HG02970 (cell line): ENCODE data around the gene SLC7A11.
"Not testable (repeated sequence)": the region's sequence is repeated elsewhere in the genome, so short reads cannot be mapped to it uniquely, and the experiment has no call there.

Experiments
- ATAC-seq: cut with Tn5 transposase; IDR thresholded peaks from one replicate; pipeline ENCODE4 v1.9.1; 2021; ENCODE audit warnings: mild to moderate bottlenecking, moderate library complexity, moderate number of reproducible peaks; ENCODE audit not compliant: unreplicated experiment, low FRiP score

The SLC7A11 gene

GRCh38 chr4:138247643-138248042 is 5.5 kb upstream of the SLC7A11 start:
- no peak for ATAC-seq

GRCh38 chr4:138243369-138243768 is 1.2 kb upstream of the SLC7A11 start:
- ATAC-seq = no peak

GRCh38 chr4:138242834-138243156 is 646 bp upstream of the SLC7A11 start:
- ATAC-seq = no peak

- ATAC-seq = no peak
Observed at GRCh38 chr4:138241281-138242075, 671 bp downstream of the SLC7A11 start.

- ATAC-seq = no peak
Observed at GRCh38 chr4:138239491-138239890, 2.7 kb downstream of the SLC7A11 start.

- no peak for ATAC-seq
Observed at GRCh38 chr4:138238521-138239292, 3.4 kb downstream of the SLC7A11 start.

GRCh38 chr4:138237132-138237531 is 5.0 kb downstream of the SLC7A11 start:
- ATAC-seq = not testable (repeated sequence)

GRCh38 chr4:138236037-138236436 is 6.1 kb downstream of the SLC7A11 start:
- ATAC-seq = no peak

GRCh38 chr4:138235419-138235952 is 6.7 kb downstream of the SLC7A11 start:
- ATAC-seq = no peak

GRCh38 chr4:138234248-138234647 is 7.9 kb downstream of the SLC7A11 start:
- ATAC-seq = no peak

- ATAC-seq = no peak
Observed at GRCh38 chr4:138233313-138234034, 8.7 kb downstream of the SLC7A11 start.

GRCh38 chr4:138232364-138232763 is 9.8 kb downstream of the SLC7A11 start:
- no peak for ATAC-seq

- no peak for ATAC-seq
Observed at GRCh38 chr4:138230048-138230447, 12.1 kb downstream of the SLC7A11 start.

- no peak for ATAC-seq
Observed at GRCh38 chr4:138229160-138229559, 13.0 kb downstream of the SLC7A11 start.

- no peak for ATAC-seq
Observed at GRCh38 chr4:138226351-138226750, 15.8 kb downstream of the SLC7A11 start.

GRCh38 chr4:138225477-138225876 is 16.7 kb downstream of the SLC7A11 start:
- no peak for ATAC-seq

- no peak for ATAC-seq
Observed at GRCh38 chr4:138224614-138225013, 17.5 kb downstream of the SLC7A11 start.

GRCh38 chr4:138223231-138223910 is 18.8 kb downstream of the SLC7A11 start:
- ATAC-seq = no peak

- ATAC-seq = no peak
Observed at GRCh38 chr4:138222046-138222445, 20.1 kb downstream of the SLC7A11 start.

GRCh38 chr4:138218976-138219375 is 23.2 kb downstream of the SLC7A11 start:
- ATAC-seq = no peak
